Esophagus squamous epithelium (tissue), 4 donors: ENCODE measurements around the gene B9D2.

Source experiments
- POLR2A ChIP-seq, 4 donors: fragments of 450-650 bp; IDR thresholded peaks; one replicate each; pipeline ENCODE4 v1.6.1; 2017; ENCODE audit warnings: antibody characterized with exemption in 4 of 4, mild to moderate bottlenecking in 4 of 4, moderate library complexity in 3 of 4
- TF ChIP-seq, protein P1 (sequence below), 6 experiments: fragments of 450-650 bp in 4 of 6; fragments of 200-600 bp in 2 of 6; sonication (generic) in 2 of 6; IDR thresholded peaks; one replicate each; pipeline ENCODE4 v1.5.1; 2016 to 2019; ENCODE audit warnings: antibody characterized with exemption in 6 of 6, mild to moderate bottlenecking in 4 of 6, moderate library complexity in 4 of 6

DNA sequence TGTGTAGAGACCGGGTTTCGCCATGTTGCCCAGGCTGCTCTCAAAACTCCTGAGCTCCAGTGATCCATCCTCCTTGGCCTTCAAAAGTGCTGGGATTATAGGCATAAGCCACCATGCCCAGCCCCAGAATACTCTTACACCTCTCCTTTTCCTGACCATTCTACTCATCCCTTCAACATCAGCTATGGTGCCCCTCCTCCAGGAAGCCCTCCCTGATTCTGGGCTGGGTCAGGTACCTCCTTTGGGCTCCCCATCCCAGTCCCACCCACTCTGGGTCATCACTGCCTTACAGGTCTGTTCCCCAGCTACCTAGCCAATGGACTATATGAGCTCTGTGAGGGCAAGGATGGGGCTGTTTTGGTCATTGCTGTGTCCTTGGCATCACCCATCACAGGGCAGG lies 19.8 kb downstream of the B9D2 start:
- TF ChIP-seq, protein P1, sequence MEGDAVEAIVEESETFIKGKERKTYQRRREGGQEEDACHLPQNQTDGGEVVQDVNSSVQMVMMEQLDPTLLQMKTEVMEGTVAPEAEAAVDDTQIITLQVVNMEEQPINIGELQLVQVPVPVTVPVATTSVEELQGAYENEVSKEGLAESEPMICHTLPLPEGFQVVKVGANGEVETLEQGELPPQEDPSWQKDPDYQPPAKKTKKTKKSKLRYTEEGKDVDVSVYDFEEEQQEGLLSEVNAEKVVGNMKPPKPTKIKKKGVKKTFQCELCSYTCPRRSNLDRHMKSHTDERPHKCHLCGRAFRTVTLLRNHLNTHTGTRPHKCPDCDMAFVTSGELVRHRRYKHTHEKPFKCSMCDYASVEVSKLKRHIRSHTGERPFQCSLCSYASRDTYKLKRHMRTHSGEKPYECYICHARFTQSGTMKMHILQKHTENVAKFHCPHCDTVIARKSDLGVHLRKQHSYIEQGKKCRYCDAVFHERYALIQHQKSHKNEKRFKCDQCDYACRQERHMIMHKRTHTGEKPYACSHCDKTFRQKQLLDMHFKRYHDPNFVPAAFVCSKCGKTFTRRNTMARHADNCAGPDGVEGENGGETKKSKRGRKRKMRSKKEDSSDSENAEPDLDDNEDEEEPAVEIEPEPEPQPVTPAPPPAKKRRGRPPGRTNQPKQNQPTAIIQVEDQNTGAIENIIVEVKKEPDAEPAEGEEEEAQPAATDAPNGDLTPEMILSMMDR (IDR thresholded peaks at IDR 0.05) = no peak
- TF ChIP-seq POLR2A (IDR thresholded peaks at IDR 0.05) = no peak
